HCT116 (cell line): Measurements from ENCODE around the gene VAV2. TPM values are rescaled to one million over a fixed set of nuclear protein-coding genes. Genes with fewer than 3 reads are reported as not detected.

Source experiments
- ATAC-seq: fragments of 200-7000 bp; cut with Tn5 transposase; 2 replicates; pipeline ENCODE4 v1.9.1; 2020; ENCODE audit warnings: mild to moderate bottlenecking, moderate library complexity
- BruUV-seq: library from RNA; stranded (reverse); fragments of 400-500 nt; replicated peaks from 2 replicates; lab custom pipeline; 2021; lab: Mats Ljungman, UMichigan
- CTCF ChIA-PET: fragments of 300-600 bp; sonication (Branson Sonifier 250); formaldehyde crosslinking; loops from one replicate; lab custom pipeline; 2021; ENCODE audit warnings: antibody characterized with exemption; lab: Charles Lee
- POLR2A ChIA-PET: fragments of 300-600, 350-600 bp; sonication (Branson Sonifier 250); formaldehyde crosslinking; loops from one replicate; lab custom pipeline; 2021; ENCODE audit warnings: antibody characterized with exemption; lab: Charles Lee
- RAD21 ChIA-PET, 2 experiments: fragments of 300-600 bp; sonication (Branson Sonifier 250); formaldehyde crosslinking; loops; one replicate each; lab custom pipeline; 2023; ENCODE audit warnings: low total read pairs in 2 of 2; ENCODE audit not compliant: uncharacterized antibody in 2 of 2, unreplicated experiment in 2 of 2, low non-redundant PET in 1 of 2; lab: Charles Lee
- DNase-seq: peaks from one replicate; pipeline ENCODE4 v3.0.0-alpha.2; 2010; ENCODE audit warnings: low read depth, low spot score
- H2AFZ ChIP-seq: fragments of 200-600 bp; shearing (Covaris generic), sonication (generic); 2 replicates; pipeline ENCODE4 v1.6.1; 2017; ENCODE audit warnings: low read depth, mixed run types, mixed read lengths, antibody characterized with exemption, low read length; ENCODE audit not compliant: poor library complexity, severe bottlenecking
- H3K27ac ChIP-seq: 2 replicates; pipeline ENCODE4 v1.5.1; 2012; ENCODE audit warnings: low read depth, low read length
- H3K27me3 ChIP-seq: fragments of 200-600 bp; sonication (generic); 2 replicates; pipeline ENCODE4 v1.6.1; 2016; ENCODE audit warnings: mixed run types, low read length, mixed read lengths; ENCODE audit not compliant: insufficient read depth
- H3K36me3 ChIP-seq, 2 experiments: fragments of 200-500 bp in 1 of 2; fragments of 200-600 bp in 1 of 2; sonication (Bioruptor generic) in 1 of 2; sonication (generic) in 1 of 2; 2 replicates each; pipeline versions ENCODE4 v1.5.1 to v1.6.1; 2014 to 2016; ENCODE audit warnings: low read length in 2 of 2, inconsistent platforms in 1 of 2, mixed read lengths in 1 of 2, mixed run types in 1 of 2; ENCODE audit not compliant: insufficient read depth in 2 of 2, control insufficient read depth in 1 of 2
- H3K4me1 ChIP-seq, 2 experiments: fragments of 200-600 bp in 1 of 2; sonication (generic) in 1 of 2; 2 replicates each; pipeline versions ENCODE4 v1.5.1 to v1.6.1; 2012 to 2017; ENCODE audit warnings: low read length in 2 of 2, inconsistent platforms in 1 of 2, mild to moderate bottlenecking in 1 of 2, mixed read lengths in 1 of 2, mixed run types in 1 of 2, moderate library complexity in 1 of 2; ENCODE audit not compliant: insufficient read depth in 2 of 2, control insufficient read depth in 1 of 2
- H3K4me2 ChIP-seq: fragments of 200-600 bp; sonication (generic); 2 replicates; pipeline ENCODE4 v1.6.1; 2017; ENCODE audit warnings: mixed run types, low read length, mixed read lengths
- H3K4me3 ChIP-seq, 2 experiments: fragments of 200-600 bp in 1 of 2; sonication (generic) in 1 of 2; replicated peaks in 1 of 2; 2 replicates each; pipeline ENCODE4 v1.5.1; 2011 to 2016; ENCODE audit warnings: low read length in 2 of 2, control low read depth in 1 of 2, low read depth in 1 of 2, mild to moderate bottlenecking in 1 of 2, mixed read lengths in 1 of 2, mixed run types in 1 of 2
- H3K79me2 ChIP-seq: fragments of 200-600 bp; sonication (generic); 2 replicates; pipeline ENCODE4 v1.6.1; 2017; ENCODE audit warnings: mild to moderate bottlenecking, mixed run types, low read length, moderate library complexity, mixed read lengths; ENCODE audit not compliant: insufficient read depth
- H3K9ac ChIP-seq: fragments of 200-600 bp; sonication (generic); 2 replicates; pipeline ENCODE4 v1.6.1; 2016; ENCODE audit warnings: low read length, mixed read lengths
- H3K9me2 ChIP-seq: fragments of 200-600 bp; sonication (generic), shearing (Covaris generic); 2 replicates; pipeline ENCODE4 v1.6.1; 2017; ENCODE audit warnings: mixed run types, mild to moderate bottlenecking, moderate library complexity; ENCODE audit not compliant: insufficient read depth
- H3K9me3 ChIP-seq, 2 experiments: fragments of 200-500 bp in 1 of 2; fragments of 200-600 bp in 1 of 2; sonication (Bioruptor generic) in 1 of 2; sonication (generic) in 1 of 2; 2 replicates each; pipeline ENCODE4 v1.6.1; 2014 to 2017; ENCODE audit warnings: low read length in 2 of 2, mixed read lengths in 2 of 2, inconsistent platforms in 1 of 2, low read depth in 1 of 2, mild to moderate bottlenecking in 1 of 2, mixed run types in 1 of 2, moderate library complexity in 1 of 2; ENCODE audit not compliant: control insufficient read depth in 1 of 2, insufficient read depth in 1 of 2
- H4K20me1 ChIP-seq: fragments of 200-600 bp; sonication (generic), shearing (Covaris generic); 2 replicates; pipeline ENCODE4 v1.6.1; 2017; ENCODE audit warnings: mixed run types, mild to moderate bottlenecking, moderate library complexity; ENCODE audit not compliant: insufficient read depth
- EGR1 ChIP-seq: IDR thresholded peaks from 2 replicates; pipeline ENCODE4 v1.6.1; 2012; ENCODE audit warnings: low read depth
- ELF1 ChIP-seq: IDR thresholded peaks from 2 replicates; pipeline ENCODE4 v1.6.1; 2012; ENCODE audit warnings: low read depth, borderline replicate concordance
- EZH2phosphoT487 ChIP-seq: fragments of 200-600 bp; IDR thresholded peaks from 2 replicates; pipeline ENCODE4 v1.6.1; 2018; ENCODE audit warnings: antibody characterized with exemption, borderline replicate concordance
- FOSL1 ChIP-seq: IDR thresholded peaks from 2 replicates; pipeline ENCODE4 v1.6.1; 2012; ENCODE audit warnings: low read depth
- JUND ChIP-seq: IDR thresholded peaks from 2 replicates; pipeline ENCODE4 v1.6.1; 2012
- POLR2AphosphoS5 ChIP-seq: IDR thresholded peaks from 2 replicates; pipeline ENCODE4 v1.6.1; 2011; ENCODE audit warnings: mild to moderate bottlenecking, low read depth, low read length, moderate library complexity
- SIN3A ChIP-seq: IDR thresholded peaks from 2 replicates; pipeline ENCODE4 v1.6.1; 2012; ENCODE audit warnings: low read depth
- SP1 ChIP-seq: IDR thresholded peaks from 2 replicates; pipeline ENCODE4 v1.6.1; 2012; ENCODE audit warnings: low read depth
- SRF ChIP-seq: IDR thresholded peaks from 2 replicates; pipeline ENCODE4 v1.6.1; 2012; ENCODE audit warnings: low read depth
- ZFX ChIP-seq: fragments of 450-650 bp; IDR thresholded peaks from 2 replicates; pipeline ENCODE4 v1.6.1; 2017
- intact Hi-C: fragments of 100-400 bp; cut with micrococcal nuclease; formaldehyde crosslinking; loops from 2 replicates; pipeline ENCODE4 v1.10.0; 2022
- total RNA-seq: library from RNA; stranded (reverse); gene quantifications from one replicate; pipeline ENCODE4 v1.2.1, GENCODE V29; 2021; ENCODE audit not compliant: unreplicated experiment
- TF ChIP-seq, protein P1 (sequence below), 3 experiments: fragments of 200-600 bp in 1 of 3; sonication (generic) in 1 of 3; IDR thresholded peaks in 2 of 3; conservative IDR thresholded peaks in 1 of 3; 2 replicates each; pipeline ENCODE4 v1.5.1; 2012 to 2017; ENCODE audit warnings: low read depth in 2 of 3, low read length in 2 of 3, antibody characterized with exemption in 1 of 3, borderline replicate concordance in 1 of 3, control low read depth in 1 of 3, mild to moderate bottlenecking in 1 of 3, mixed read lengths in 1 of 3, mixed run types in 1 of 3, moderate library complexity in 1 of 3; ENCODE audit not compliant: insufficient read depth in 1 of 3
- TF ChIP-seq, protein P2 (sequence below): IDR thresholded peaks from 2 replicates; pipeline ENCODE4 v1.6.1; 2012; ENCODE audit warnings: low read depth
- TF ChIP-seq, protein P3 (sequence below): IDR thresholded peaks from 2 replicates; pipeline ENCODE4 v1.6.1; 2012

Gene VAV2
- total RNA-seq, 1 experiment from 2014 or later, result 33.2 TPM

GRCh38 chr9:134026581-134026980 lies 34.5 kb upstream of the VAV2 start:
- H3K9me2 ChIP-seq, result no peaks in the 10 kb centered on the region
- ChIA-PET RAD21 (no interaction called here), POLR2A (no interaction called here), CTCF (interaction anchor here (2.7 kb wide), 1 partner anchor 32 kb away, joined by 27 read pairs; no protein-coding TSS in a partner anchor)
- no peak for ATAC-seq
- H4K20me1 ChIP-seq, result no peaks in the 10 kb centered on the region
- intact Hi-C loops, result no loop called here
- DNase-seq, result no peak
- peaks cover 3 to 17% of the 10 kb centered on the region in 2 experiments; a peak in 3 of 4 replicates for H3K4me1 ChIP-seq
- no peak overlapping the region for H3K9ac ChIP-seq
- no peaks in the 10 kb centered on the region; the same call in 1 of the 2 replicates for H3K79me2 ChIP-seq
- no peak overlapping the region for H2AFZ ChIP-seq
- H3K27me3 ChIP-seq, result no peaks in the 10 kb centered on the region
- no peaks in the 10 kb centered on the region for H3K9me3 ChIP-seq
- peaks cover under 1 to 4% of the 10 kb centered on the region in 2 experiments; a peak in 2 of 4 replicates for H3K36me3 ChIP-seq
- BruUV-seq, result no TSS peak
- TF ChIP-seq, protein P1, sequence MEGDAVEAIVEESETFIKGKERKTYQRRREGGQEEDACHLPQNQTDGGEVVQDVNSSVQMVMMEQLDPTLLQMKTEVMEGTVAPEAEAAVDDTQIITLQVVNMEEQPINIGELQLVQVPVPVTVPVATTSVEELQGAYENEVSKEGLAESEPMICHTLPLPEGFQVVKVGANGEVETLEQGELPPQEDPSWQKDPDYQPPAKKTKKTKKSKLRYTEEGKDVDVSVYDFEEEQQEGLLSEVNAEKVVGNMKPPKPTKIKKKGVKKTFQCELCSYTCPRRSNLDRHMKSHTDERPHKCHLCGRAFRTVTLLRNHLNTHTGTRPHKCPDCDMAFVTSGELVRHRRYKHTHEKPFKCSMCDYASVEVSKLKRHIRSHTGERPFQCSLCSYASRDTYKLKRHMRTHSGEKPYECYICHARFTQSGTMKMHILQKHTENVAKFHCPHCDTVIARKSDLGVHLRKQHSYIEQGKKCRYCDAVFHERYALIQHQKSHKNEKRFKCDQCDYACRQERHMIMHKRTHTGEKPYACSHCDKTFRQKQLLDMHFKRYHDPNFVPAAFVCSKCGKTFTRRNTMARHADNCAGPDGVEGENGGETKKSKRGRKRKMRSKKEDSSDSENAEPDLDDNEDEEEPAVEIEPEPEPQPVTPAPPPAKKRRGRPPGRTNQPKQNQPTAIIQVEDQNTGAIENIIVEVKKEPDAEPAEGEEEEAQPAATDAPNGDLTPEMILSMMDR (IDR thresholded peaks at IDR 0.05 in 2 of 3, conservative IDR thresholded peaks at IDR 0.05 in 1 of 3; ENCODE audit: borderline replicate concordance in 1 of 3, insufficient read depth in 1 of 3, low read depth in 2 of 3, low read length in 2 of 3), result no peak
- TF ChIP-seq POLR2AphosphoS5 (no peak), SP1 (no peak), JUND (no peak), SRF (no peak), FOSL1 (no peak), EZH2phosphoT487 (no peak), SIN3A (no peak), EGR1 (no peak), ELF1 (no peak), ZFX (no peak)
- TF ChIP-seq, protein P2, sequence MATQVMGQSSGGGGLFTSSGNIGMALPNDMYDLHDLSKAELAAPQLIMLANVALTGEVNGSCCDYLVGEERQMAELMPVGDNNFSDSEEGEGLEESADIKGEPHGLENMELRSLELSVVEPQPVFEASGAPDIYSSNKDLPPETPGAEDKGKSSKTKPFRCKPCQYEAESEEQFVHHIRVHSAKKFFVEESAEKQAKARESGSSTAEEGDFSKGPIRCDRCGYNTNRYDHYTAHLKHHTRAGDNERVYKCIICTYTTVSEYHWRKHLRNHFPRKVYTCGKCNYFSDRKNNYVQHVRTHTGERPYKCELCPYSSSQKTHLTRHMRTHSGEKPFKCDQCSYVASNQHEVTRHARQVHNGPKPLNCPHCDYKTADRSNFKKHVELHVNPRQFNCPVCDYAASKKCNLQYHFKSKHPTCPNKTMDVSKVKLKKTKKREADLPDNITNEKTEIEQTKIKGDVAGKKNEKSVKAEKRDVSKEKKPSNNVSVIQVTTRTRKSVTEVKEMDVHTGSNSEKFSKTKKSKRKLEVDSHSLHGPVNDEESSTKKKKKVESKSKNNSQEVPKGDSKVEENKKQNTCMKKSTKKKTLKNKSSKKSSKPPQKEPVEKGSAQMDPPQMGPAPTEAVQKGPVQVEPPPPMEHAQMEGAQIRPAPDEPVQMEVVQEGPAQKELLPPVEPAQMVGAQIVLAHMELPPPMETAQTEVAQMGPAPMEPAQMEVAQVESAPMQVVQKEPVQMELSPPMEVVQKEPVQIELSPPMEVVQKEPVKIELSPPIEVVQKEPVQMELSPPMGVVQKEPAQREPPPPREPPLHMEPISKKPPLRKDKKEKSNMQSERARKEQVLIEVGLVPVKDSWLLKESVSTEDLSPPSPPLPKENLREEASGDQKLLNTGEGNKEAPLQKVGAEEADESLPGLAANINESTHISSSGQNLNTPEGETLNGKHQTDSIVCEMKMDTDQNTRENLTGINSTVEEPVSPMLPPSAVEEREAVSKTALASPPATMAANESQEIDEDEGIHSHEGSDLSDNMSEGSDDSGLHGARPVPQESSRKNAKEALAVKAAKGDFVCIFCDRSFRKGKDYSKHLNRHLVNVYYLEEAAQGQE, result no peak
- TF ChIP-seq, protein P3, sequence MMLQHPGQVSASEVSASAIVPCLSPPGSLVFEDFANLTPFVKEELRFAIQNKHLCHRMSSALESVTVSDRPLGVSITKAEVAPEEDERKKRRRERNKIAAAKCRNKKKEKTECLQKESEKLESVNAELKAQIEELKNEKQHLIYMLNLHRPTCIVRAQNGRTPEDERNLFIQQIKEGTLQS, result no peak
- H3K4me2 ChIP-seq, result peak overlapping the region; percentile 87
- no peak overlapping the region for H3K27ac ChIP-seq
- H3K4me3 ChIP-seq, result peak overlapping the region in 1 of 2 experiments; percentile 73; a peak in 2 of 4 replicates
